Duodenal mucosa (tissue), 2 donors: ENCODE measurements around the gene SPESP1.

Experiments used
- H3K27ac ChIP-seq: one replicate; pipeline ENCODE4 v1.7.0; 2013; ENCODE audit warnings: low read depth, low read length
- H3K27me3 ChIP-seq, 2 donors: one replicate each; pipeline ENCODE4 v1.7.0; 2013; ENCODE audit warnings: low read length in 2 of 2, control low read depth in 1 of 2; ENCODE audit not compliant: insufficient read depth in 2 of 2, control insufficient read depth in 1 of 2
- H3K36me3 ChIP-seq, 2 donors: one replicate each; pipeline ENCODE4 v1.7.0; 2013; ENCODE audit warnings: low read length in 2 of 2, control low read depth in 1 of 2; ENCODE audit not compliant: insufficient read depth in 2 of 2, control insufficient read depth in 1 of 2
- H3K4me1 ChIP-seq, 2 donors: one replicate each; pipeline ENCODE4 v1.7.0; 2013; ENCODE audit warnings: low read length in 2 of 2, control low read depth in 1 of 2; ENCODE audit not compliant: insufficient read depth in 2 of 2, control insufficient read depth in 1 of 2
- H3K4me3 ChIP-seq, 2 donors: one replicate each; pipeline ENCODE4 v1.7.0; 2013; ENCODE audit warnings: low read length in 2 of 2, low read depth in 1 of 2
- H3K9ac ChIP-seq, 2 donors: one replicate each; pipeline ENCODE4 v1.7.0; 2013; ENCODE audit warnings: low read length in 2 of 2, low read depth in 1 of 2
- H3K9me3 ChIP-seq, 2 donors: one replicate each; pipeline ENCODE4 v1.7.0; 2013; ENCODE audit warnings: low read length in 2 of 2, control low read depth in 1 of 2; ENCODE audit not compliant: control insufficient read depth in 1 of 2

SPESP1 gene

GRCh38 chr15:68930268-68931022 is at the start of gene SPESP1:
Gene SPESP1 (plus strand): TSS chr15:68930525. CDS start chr15:68930654, 129 bp downstream.
- no peaks in the 10 kb centered on the region for H3K9me3 ChIP-seq

GRCh38 chr15:68885070-68885469 is 45.3 kb upstream of the SPESP1 start:
- Histone ChIP-seq H3K36me3 (no peaks in the 10 kb centered on the region), H3K27ac (no peak overlapping the region), H3K4me3 (no peak overlapping the region), H3K9ac (no peak overlapping the region), H3K27me3 (peaks cover 0 to 4% of the 10 kb centered on the region in 2 donors), H3K9me3 (no peaks in the 10 kb centered on the region), H3K4me1 (no peaks in the 10 kb centered on the region)

More at GRCh38 chr15:68930268-68931022, at the start of gene SPESP1:
- H3K36me3 ChIP-seq = no peaks in the 10 kb centered on the region
- peak within 1 kb of the TSS; percentile 13 to 52 for H3K4me3 ChIP-seq
- peaks cover 0 to 12% of the 10 kb centered on the region in 2 donors for H3K27me3 ChIP-seq
- peak within 1 kb of the TSS in 1 of 2 donors; percentile 39 for H3K9ac ChIP-seq
- no peaks in the 10 kb centered on the region for H3K4me1 ChIP-seq
- no peak within 1 kb of the TSS for H3K27ac ChIP-seq

- Histone ChIP-seq H3K4me3 (no peak overlapping the region), H3K27ac (no peak overlapping the region), H3K4me1 (no peaks in the 10 kb centered on the region), H3K36me3 (no peaks in the 10 kb centered on the region), H3K9ac (no peak overlapping the region), H3K9me3 (no peaks in the 10 kb centered on the region), H3K27me3 (peaks cover 0 to 4% of the 10 kb centered on the region in 2 donors)
Measured at GRCh38 chr15:68887120-68887519, 43.2 kb upstream of the SPESP1 start.

GRCh38 chr15:68887819-68888218 is 42.5 kb upstream of the SPESP1 start:
- H3K9ac ChIP-seq = no peak overlapping the region
- no peak overlapping the region for H3K4me3 ChIP-seq
- peaks cover 0 to 4% of the 10 kb centered on the region in 2 donors for H3K27me3 ChIP-seq
- H3K36me3 ChIP-seq = no peaks in the 10 kb centered on the region
- no peaks in the 10 kb centered on the region for H3K9me3 ChIP-seq
- H3K4me1 ChIP-seq = no peaks in the 10 kb centered on the region
- no peak overlapping the region for H3K27ac ChIP-seq

- H3K4me3 ChIP-seq = no peak overlapping the region
- H3K36me3 ChIP-seq = no peaks in the 10 kb centered on the region
- no peaks in the 10 kb centered on the region for H3K4me1 ChIP-seq
- no peaks in the 10 kb centered on the region for H3K9me3 ChIP-seq
- no peak overlapping the region for H3K27ac ChIP-seq
- no peak overlapping the region for H3K9ac ChIP-seq
- peaks cover 0 to 4% of the 10 kb centered on the region in 2 donors for H3K27me3 ChIP-seq
Measured at GRCh38 chr15:68888419-68888818, 41.9 kb upstream of the SPESP1 start.

- peaks cover 0 to 5% of the 10 kb centered on the region in 2 donors for H3K4me1 ChIP-seq
- H3K27me3 ChIP-seq = peaks cover 18 to 19% of the 10 kb centered on the region in 2 donors
- H3K4me3 ChIP-seq = no peak overlapping the region
- H3K27ac ChIP-seq = no peak overlapping the region
- no peaks in the 10 kb centered on the region for H3K36me3 ChIP-seq
- no peaks in the 10 kb centered on the region for H3K9me3 ChIP-seq
- H3K9ac ChIP-seq = no peak overlapping the region
Measured at GRCh38 chr15:68894208-68894607, 36.1 kb upstream of the SPESP1 start.

GRCh38 chr15:68896178-68896577 is 34.1 kb upstream of the SPESP1 start:
- no peak overlapping the region for H3K9ac ChIP-seq
- peaks cover 22 to 26% of the 10 kb centered on the region in 2 donors for H3K27me3 ChIP-seq
- H3K4me3 ChIP-seq = no peak overlapping the region
- H3K9me3 ChIP-seq = no peaks in the 10 kb centered on the region
- H3K27ac ChIP-seq = no peak overlapping the region
- H3K36me3 ChIP-seq = no peaks in the 10 kb centered on the region
- peaks cover 0 to 8% of the 10 kb centered on the region in 2 donors for H3K4me1 ChIP-seq

- no peak overlapping the region for H3K27ac ChIP-seq
- peaks cover 0 to 8% of the 10 kb centered on the region in 2 donors for H3K4me1 ChIP-seq
- peaks cover 22 to 26% of the 10 kb centered on the region in 2 donors for H3K27me3 ChIP-seq
- no peak overlapping the region for H3K9ac ChIP-seq
- no peaks in the 10 kb centered on the region for H3K36me3 ChIP-seq
- H3K4me3 ChIP-seq = no peak overlapping the region
- no peaks in the 10 kb centered on the region for H3K9me3 ChIP-seq
Measured at GRCh38 chr15:68897016-68897415, 33.3 kb upstream of the SPESP1 start.

GRCh38 chr15:68900027-68900426 is 30.3 kb upstream of the SPESP1 start:
- no peak overlapping the region for H3K4me3 ChIP-seq
- no peak overlapping the region for H3K9ac ChIP-seq
- H3K4me1 ChIP-seq = peaks cover 0 to 8% of the 10 kb centered on the region in 2 donors
- no peak overlapping the region for H3K27ac ChIP-seq
- H3K9me3 ChIP-seq = no peaks in the 10 kb centered on the region
- H3K27me3 ChIP-seq = peaks cover 12 to 23% of the 10 kb centered on the region in 2 donors
- no peaks in the 10 kb centered on the region for H3K36me3 ChIP-seq

- no peaks in the 10 kb centered on the region for H3K4me1 ChIP-seq
- no peaks in the 10 kb centered on the region for H3K36me3 ChIP-seq
Measured at GRCh38 chr15:68907396-68907923, 22.9 kb upstream of the SPESP1 start.

More at GRCh38 chr15:68907396-68907923, 22.9 kb upstream of the SPESP1 start:
- H3K4me3 ChIP-seq = no peak overlapping the region
- H3K27ac ChIP-seq = no peak overlapping the region
- no peaks in the 10 kb centered on the region for H3K9me3 ChIP-seq
- peaks cover 5 to 6% of the 10 kb centered on the region in 2 donors for H3K27me3 ChIP-seq
- no peak overlapping the region for H3K9ac ChIP-seq
